Chondrocyte (in vitro differentiated cells): ENCODE measurements around the gene PLAC9. TPM values are rescaled to one million over a fixed set of nuclear protein-coding genes. Genes with fewer than 3 reads are reported as not detected.

Source experiments
- DNase-seq: peaks from one replicate; pipeline ENCODE4 v3.0.0; 2021; ENCODE audit warnings: mixed read lengths, low spot score
- H3K27ac Mint-ChIP-seq: one replicate; pipeline ENCODE4 v1.8.0; 2021; ENCODE audit warnings: mild to moderate bottlenecking, moderate library complexity, mixed read lengths; ENCODE audit not compliant: unreplicated experiment
- H3K27me3 Mint-ChIP-seq: 2 replicates; pipeline ENCODE4 v1.8.0; 2021; ENCODE audit warnings: low read depth, mixed read lengths
- H3K36me3 Mint-ChIP-seq: 2 replicates; pipeline ENCODE4 v1.8.0; 2021; ENCODE audit warnings: low read depth, mixed read lengths
- H3K4me1 Mint-ChIP-seq: 2 replicates; pipeline ENCODE4 v1.8.0; 2021; ENCODE audit warnings: low read depth, mild to moderate bottlenecking, mixed read lengths
- H3K4me3 Mint-ChIP-seq: one replicate; pipeline ENCODE4 v1.8.0; 2021; ENCODE audit warnings: mild to moderate bottlenecking, moderate library complexity, mixed read lengths; ENCODE audit not compliant: unreplicated experiment
- H3K9me3 Mint-ChIP-seq: 2 replicates; pipeline ENCODE4 v1.8.0; 2021; ENCODE audit warnings: low read depth, mixed read lengths
- CTCF ChIP-seq: fragments of 200-600 bp; sonication (generic); IDR thresholded peaks from 2 replicates; pipeline ENCODE4 v1.5.0; 2021; ENCODE audit warnings: antibody characterized with exemption, mild to moderate bottlenecking, moderate library complexity
- total RNA-seq: library from RNA; stranded (reverse); gene quantifications from 3 replicates; pipeline ENCODE4 v1.2.1, GENCODE V29; 2021

Gene PLAC9
- total RNA-seq, 1 donor from 2014 or later, result 193 TPM

GRCh38 chr10:80161321-80162083 lies 29.0 kb downstream of the PLAC9 start:
- Mint-ChIP-seq H3K27me3 (no peaks in the 10 kb centered on the region), H3K4me3 (no peak overlapping the region), H3K27ac (no peak overlapping the region), H3K9me3 (no peaks in the 10 kb centered on the region), H3K36me3 (peaks cover 53% of the 10 kb centered on the region), H3K4me1 (peaks cover 52% of the 10 kb centered on the region)
- peak; percentile 71 for DNase-seq
- TF ChIP-seq CTCF, result peak; percentile 67

- H3K36me3 Mint-ChIP-seq, result peaks cover 47% of the 10 kb centered on the region
- H3K4me3 Mint-ChIP-seq, result no peak overlapping the region
- TF ChIP-seq CTCF, result no peak
- H3K9me3 Mint-ChIP-seq, result no peaks in the 10 kb centered on the region
- H3K27me3 Mint-ChIP-seq, result no peaks in the 10 kb centered on the region
- H3K4me1 Mint-ChIP-seq, result peaks cover 41% of the 10 kb centered on the region
- H3K27ac Mint-ChIP-seq, result peak overlapping the region; percentile 49
- DNase-seq, result peak; percentile 60
These were observed 31.3 kb downstream of the PLAC9 start for GRCh38 chr10:80163741-80164341.

GRCh38 chr10:80164596-80164995 lies 32.1 kb downstream of the PLAC9 start:
- H3K4me1 Mint-ChIP-seq, result peaks cover 33% of the 10 kb centered on the region
- no peaks in the 10 kb centered on the region for H3K9me3 Mint-ChIP-seq
- DNase-seq, result peak; percentile 19
- H3K36me3 Mint-ChIP-seq, result peaks cover 51% of the 10 kb centered on the region
- no peak overlapping the region for H3K27ac Mint-ChIP-seq
- no peak overlapping the region for H3K4me3 Mint-ChIP-seq
- no peak for TF ChIP-seq CTCF
- H3K27me3 Mint-ChIP-seq, result no peaks in the 10 kb centered on the region

GRCh38 chr10:80165173-80165572 lies 32.6 kb downstream of the PLAC9 start:
- H3K36me3 Mint-ChIP-seq, result peaks cover 51% of the 10 kb centered on the region
- peaks cover 28% of the 10 kb centered on the region for H3K4me1 Mint-ChIP-seq
- H3K27ac Mint-ChIP-seq, result no peak overlapping the region
- peak; percentile 87 for DNase-seq
- no peak for TF ChIP-seq CTCF
- no peak overlapping the region for H3K4me3 Mint-ChIP-seq
- no peaks in the 10 kb centered on the region for H3K9me3 Mint-ChIP-seq
- H3K27me3 Mint-ChIP-seq, result no peaks in the 10 kb centered on the region

- H3K27ac Mint-ChIP-seq, result peak overlapping the region; percentile 4
- H3K27me3 Mint-ChIP-seq, result no peaks in the 10 kb centered on the region
- no peak overlapping the region for H3K4me3 Mint-ChIP-seq
- peaks cover 41% of the 10 kb centered on the region for H3K36me3 Mint-ChIP-seq
- TF ChIP-seq CTCF, result no peak
- DNase-seq, result peak; percentile 87
- peaks cover 28% of the 10 kb centered on the region for H3K4me1 Mint-ChIP-seq
- H3K9me3 Mint-ChIP-seq, result no peaks in the 10 kb centered on the region
These were observed 34.3 kb downstream of the PLAC9 start for GRCh38 chr10:80166581-80167470.
